NOMO-1 treated with DMSO at 0.1 percent for 48 hours (cell line): ENCODE measurements around the gene CCDC192.

Experiments
- DNase-seq: peaks from one replicate; lab custom pipeline; 2025; ENCODE audit not compliant: unreplicated experiment; lab: John Stamatoyannopoulos, UW

The CCDC192 gene

GRCh38 chr5:127943061-127943371 lies 239.8 kb downstream of the CCDC192 start:
- DNase-seq, result no peak

DNA sequence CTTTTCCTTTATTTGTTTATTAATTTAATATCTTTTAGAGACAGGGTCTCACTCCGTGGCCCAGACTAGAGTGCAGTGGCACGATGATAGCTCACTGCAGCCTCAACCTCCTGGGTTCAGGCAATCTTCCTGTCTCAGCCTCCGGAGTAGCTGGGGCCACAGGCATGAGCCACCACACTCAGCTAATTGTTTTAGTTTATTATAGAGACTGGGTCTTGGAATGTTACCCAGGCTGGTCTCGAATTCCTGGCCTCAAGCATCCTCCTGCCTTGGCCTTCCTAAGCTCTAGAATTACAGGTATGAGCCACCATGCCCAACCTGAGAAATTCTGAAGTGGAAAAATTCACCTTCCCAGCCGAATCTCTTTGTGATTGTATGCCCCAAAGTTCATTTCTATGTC lies 240.9 kb downstream of the CCDC192 start:
- no peak for DNase-seq

- DNase-seq, result no peak
Observed at GRCh38 chr5:127947941-127948340, 244.8 kb downstream of the CCDC192 start.

DNA sequence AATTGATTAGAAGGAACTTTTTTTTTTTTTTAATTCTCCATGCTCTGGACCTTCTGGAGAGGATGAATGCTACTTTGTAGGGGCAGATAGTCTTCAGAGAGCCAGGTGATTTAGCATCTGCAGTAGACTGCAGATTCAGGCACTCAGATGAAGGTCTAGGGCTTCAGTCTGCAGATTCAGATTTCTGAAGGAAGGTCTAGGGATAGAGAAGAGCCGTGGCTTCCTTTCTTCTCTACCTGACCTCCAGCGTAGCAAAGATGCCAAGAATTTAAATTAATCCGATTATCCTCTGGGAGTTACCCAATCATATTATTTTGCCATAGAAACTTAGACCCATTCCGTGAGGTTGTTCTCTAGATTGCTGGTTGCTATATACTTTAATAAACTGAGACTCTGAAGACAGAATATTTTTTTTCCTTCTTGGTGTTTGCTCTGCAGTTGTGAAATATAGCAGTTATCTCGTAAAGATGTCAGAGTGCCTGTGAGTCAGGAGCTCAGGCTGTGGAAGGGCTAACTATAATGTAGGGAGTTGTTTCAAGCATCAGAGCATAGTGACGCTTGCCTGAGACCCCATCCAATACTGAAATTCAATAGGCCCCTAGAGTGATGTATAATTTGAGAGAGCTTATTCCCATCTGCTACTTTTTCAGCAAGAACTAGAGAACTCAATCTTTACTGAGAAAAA lies 247.7 kb downstream of the CCDC192 start:
- peak; percentile 21 for DNase-seq

DNA sequence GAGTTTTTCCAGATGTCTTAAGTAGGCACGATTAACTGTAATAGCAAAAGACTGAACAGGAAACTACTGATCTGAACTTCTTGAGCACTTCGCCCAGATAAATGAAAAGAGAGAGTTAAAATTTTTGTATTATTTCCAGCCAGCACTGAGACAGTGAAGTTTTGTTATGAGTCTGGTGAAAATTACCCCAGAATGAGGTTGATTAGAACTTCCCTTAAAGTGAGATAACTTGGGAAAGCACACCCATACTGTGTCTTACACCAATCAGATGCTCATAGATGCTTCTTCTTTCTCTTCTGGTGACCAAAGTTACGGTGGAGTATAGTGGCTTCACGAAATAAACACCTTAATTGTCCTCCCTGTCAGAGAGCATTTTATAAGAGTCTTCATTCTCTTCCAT lies 248.6 kb downstream of the CCDC192 start:
- no peak for DNase-seq

- DNase-seq, result no peak
Observed at GRCh38 chr5:127957183-127957582, 254.0 kb downstream of the CCDC192 start.

GRCh38 chr5:127957701-127958239 lies 254.6 kb downstream of the CCDC192 start:
- no peak for DNase-seq

DNA sequence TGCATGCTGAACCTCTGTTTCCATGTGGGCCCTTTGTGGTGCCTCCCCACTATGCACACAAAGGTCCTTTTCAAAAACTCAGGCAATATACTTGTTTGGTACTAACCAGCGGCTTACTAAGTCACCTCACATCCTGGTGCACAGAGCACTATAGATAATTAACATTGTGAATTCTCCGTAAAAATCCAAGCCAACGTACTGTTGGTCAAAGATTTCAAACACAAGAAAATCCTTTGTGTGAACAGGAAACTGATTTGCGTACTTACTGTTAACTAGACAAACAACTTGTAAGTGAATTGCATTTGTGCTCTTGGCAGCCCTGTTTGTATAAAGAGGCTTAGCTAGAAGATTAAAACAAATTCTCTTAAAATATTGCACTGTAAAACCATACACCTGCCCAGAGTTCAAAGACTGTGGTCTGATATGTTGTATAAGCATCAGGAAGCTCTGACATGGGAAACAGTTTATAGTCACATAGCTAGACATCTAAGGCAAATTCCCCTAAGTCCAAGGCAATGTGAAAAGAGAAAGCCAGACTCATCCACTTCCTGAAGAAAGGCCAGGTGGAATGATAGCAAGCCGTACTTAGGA lies 255.3 kb downstream of the CCDC192 start:
- DNase-seq, result no peak

GRCh38 chr5:127959152-127959764 lies 256.1 kb downstream of the CCDC192 start:
- no peak for DNase-seq

- DNase-seq, result peak; percentile 62
Observed at GRCh38 chr5:127960270-127960691, 257.1 kb downstream of the CCDC192 start.

GRCh38 chr5:127961006-127961762 lies 258.0 kb downstream of the CCDC192 start:
- no peak for DNase-seq

DNA sequence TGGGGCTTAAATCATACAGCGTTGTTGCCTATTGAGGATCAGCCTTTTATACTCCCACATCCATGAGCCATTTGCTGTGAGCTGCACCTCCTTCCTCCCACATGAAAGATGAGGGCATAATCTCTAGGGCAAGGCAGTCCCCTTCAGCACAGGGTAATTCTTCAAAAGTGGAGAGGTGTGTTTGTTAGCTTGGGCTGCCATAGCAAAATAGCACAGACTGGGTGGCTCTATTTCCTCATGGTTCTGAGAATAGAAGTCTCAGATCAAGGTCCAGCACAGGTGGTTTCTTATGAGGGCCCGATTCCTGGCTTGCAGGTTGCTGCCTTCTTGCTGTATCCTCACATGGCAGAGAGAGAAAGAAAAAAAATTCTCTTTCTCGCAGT lies 258.6 kb downstream of the CCDC192 start:
- DNase-seq, result no peak

- DNase-seq, result no peak
Observed at GRCh38 chr5:127962491-127962890, 259.3 kb downstream of the CCDC192 start.

- no peak for DNase-seq
Observed at GRCh38 chr5:127963233-127963632, 260.0 kb downstream of the CCDC192 start.

DNA sequence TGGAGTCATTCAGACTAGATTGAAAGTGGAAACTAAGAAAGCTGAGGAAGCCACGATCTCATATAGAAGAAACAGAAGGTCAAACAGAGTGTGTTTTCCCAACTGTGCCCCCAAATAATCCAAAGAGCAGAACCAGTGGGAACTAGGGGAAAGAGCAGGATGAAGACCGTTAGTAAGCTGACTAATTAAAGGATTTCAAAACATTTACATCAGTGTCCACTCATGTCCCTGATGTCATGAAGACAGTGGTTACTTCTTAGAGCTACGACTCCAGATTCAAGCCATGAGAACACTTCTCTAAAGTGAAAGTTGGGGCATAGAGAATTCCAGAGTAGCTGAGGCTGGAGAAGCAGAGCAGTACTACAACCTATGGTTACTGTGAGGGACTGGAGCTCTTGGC lies 260.7 kb downstream of the CCDC192 start:
- DNase-seq, result no peak

DNA sequence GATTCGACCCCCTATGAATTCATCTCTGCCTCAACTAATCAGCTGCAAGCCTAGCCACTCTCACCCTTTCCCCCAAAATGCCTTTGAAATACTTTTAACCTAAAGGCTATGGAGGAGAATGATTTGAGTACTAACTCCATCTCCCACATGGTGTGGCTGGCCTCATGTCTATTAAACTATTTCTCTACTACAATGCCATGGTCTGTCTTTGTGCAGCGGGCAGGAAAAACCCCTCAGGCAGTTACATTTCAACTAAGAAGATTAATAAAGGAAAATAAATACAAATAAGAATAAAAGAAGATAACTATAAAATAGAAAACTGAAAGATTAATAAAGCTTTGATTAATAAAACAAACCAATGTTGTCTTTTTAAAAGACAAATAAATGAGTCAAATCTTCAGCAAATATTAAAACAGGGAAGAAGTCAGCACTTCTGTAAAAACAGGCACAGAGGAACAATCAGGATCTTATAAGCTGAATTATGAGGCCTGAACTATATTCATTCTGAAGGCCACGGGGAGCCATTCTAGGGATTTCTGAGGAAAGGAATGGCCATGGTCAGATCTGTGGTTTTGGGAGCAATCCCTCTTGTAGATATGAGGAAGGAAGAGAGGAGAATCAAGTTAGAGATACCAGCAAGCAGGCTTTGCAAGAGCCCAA lies 264.3 kb downstream of the CCDC192 start:
- no peak for DNase-seq

DNA sequence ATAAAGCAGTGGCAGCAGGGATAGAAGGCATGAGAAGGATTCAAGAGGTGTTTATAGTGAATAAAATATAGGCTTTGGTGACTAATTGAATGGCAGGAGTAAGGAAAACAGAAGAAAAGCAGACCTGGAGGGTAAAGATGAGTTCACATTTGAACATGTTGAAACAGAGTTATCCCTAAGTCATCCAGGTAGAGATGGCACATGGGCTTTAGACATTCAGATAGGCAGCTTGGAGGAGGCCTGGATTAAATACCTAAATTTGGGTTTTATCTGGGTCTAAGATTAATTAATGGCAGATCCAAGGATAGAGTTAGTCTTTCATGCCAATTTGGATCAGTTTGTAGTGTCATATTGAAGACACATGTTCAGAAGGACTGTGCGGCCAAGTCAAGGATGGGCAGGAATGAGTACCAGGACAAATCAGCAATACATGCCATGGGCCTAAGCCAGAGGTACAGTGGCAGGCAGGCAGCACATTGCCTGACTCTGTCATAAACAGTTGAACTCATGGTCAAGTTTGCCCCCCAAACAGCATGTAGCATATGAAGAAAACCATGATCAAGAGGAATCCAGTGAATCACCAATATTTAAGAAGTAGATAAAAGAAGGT lies 264.9 kb downstream of the CCDC192 start:
- no peak for DNase-seq

- DNase-seq, result no peak
Observed at GRCh38 chr5:127969002-127969401, 265.8 kb downstream of the CCDC192 start.

DNA sequence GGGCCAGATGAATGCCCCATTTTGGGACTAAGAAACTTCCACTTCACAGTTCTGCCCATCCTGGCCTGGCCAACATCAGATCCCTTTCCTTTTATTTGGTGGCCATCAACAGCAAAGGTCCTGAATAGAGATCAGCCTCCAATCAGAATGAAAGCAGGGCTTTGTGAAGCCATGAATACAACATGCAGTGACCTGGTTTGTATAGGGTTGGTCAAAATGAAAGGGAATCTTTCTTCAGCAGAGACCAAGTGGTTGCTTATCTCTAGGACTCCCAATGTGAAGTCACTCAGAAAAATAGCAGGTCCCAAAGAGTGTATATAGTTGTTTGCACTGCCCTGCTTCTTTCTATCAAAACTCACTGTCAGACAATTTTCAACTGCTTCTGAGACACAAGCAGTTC lies 266.5 kb downstream of the CCDC192 start:
- no peak for DNase-seq

DNA sequence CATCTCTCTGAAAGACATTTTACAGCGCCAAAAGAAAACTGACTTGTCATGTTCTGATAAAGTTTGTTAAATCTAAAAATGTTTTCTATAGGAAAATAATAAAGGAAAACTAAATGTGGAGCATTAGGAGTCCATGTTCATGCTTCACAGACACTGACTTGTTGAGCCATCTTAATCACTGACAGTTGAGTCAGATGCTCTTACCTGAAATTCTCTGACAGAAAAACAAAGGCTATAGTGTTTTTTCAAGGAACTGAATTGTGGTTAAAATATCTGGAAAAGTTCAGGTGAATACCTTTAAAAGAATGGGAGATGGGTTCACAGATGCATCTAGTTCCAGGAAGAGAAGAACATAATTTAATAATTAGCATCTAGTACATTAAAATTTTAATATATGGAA lies 266.9 kb downstream of the CCDC192 start:
- no peak for DNase-seq
